HUES6 (cell line): ENCODE data around the gene RAD23B.
A peak's percentile ranks its signal among the peaks of the same experiment; 100 is the strongest.

Source experiments
- H3K27ac ChIP-seq: 2 replicates; pipeline ENCODE4 v1.7.0; 2013; ENCODE audit warnings: low read depth, mild to moderate bottlenecking, low read length, inconsistent platforms
- H3K27me3 ChIP-seq: 2 replicates; pipeline ENCODE4 v1.6.1; 2013; ENCODE audit warnings: low read length; ENCODE audit not compliant: control insufficient read depth, insufficient read depth
- H3K36me3 ChIP-seq: 2 replicates; pipeline ENCODE4 v1.6.1; 2013; ENCODE audit warnings: low read length; ENCODE audit not compliant: control insufficient read depth, insufficient read depth
- H3K4me1 ChIP-seq: 2 replicates; pipeline ENCODE4 v1.6.1; 2013; ENCODE audit warnings: low read length; ENCODE audit not compliant: control insufficient read depth, insufficient read depth
- H3K4me3 ChIP-seq: 2 replicates; pipeline ENCODE4 v1.5.1; 2013; ENCODE audit warnings: low read depth, low read length
- H3K9ac ChIP-seq: one replicate; pipeline ENCODE4 v1.6.1; 2013; ENCODE audit warnings: mild to moderate bottlenecking, low read length
- H3K9me3 ChIP-seq: 2 replicates; pipeline ENCODE4 v1.6.1; 2013; ENCODE audit warnings: low read depth, low read length; ENCODE audit not compliant: control insufficient read depth, insufficient read depth

The RAD23B gene

DNA sequence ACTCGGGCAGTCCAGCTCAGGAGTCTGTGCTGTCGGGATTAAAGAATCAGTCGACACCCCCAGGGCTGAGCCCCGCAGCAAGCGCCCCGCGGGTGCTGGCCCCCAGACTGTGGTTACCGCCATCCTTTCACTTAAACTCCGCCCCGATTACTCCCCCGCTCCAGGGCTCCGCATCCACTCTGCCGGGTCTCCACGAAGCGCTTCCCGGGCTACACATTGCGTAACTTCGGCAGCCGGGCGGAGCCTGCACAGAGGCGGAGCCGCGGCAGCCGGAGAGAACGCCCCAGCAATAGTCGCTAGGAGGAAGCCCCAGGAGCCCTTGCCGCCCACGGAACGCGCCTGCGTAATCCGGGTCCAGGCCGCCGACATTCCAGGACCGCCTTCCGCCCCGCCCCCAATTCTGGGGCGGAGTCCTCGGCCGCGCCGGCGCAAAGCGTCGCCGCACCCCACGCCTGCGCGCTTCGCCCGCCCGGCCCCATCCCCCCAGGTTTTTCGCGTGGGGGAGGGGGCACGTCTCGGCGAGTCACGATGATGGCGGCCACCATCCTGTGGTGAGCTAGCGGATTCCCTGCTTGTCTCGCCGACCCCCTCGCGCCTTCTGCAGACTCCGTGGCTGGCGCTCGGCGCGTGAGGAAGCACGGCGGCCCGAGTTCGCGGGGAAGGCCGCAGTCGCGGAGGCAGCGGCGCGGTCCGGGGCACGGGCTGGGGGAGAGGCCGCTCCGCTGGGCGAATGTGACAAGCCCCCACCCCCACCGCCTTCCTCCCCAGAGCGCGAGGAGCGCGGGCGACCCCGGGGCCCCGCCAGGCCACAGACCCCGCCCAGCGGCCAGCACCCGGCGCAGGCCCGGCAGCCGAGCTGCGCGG lies at the start of gene RAD23B:
TSS of gene RAD23B (plus strand) at position 521 of the 864 bp plus-strand sequence. CDS start 351 bp downstream, outside the sequence.
- H3K4me1 ChIP-seq, result peaks cover 18% of the 10 kb centered on the region
- peak within 1 kb of the TSS; percentile 92 for H3K4me3 ChIP-seq
- H3K36me3 ChIP-seq, result no peaks in the 10 kb centered on the region
- H3K27me3 ChIP-seq, result no peaks in the 10 kb centered on the region
- no peaks in the 10 kb centered on the region for H3K9me3 ChIP-seq
- peak within 1 kb of the TSS; percentile 99 for H3K9ac ChIP-seq
- peak within 1 kb of the TSS; percentile 97 for H3K27ac ChIP-seq

GRCh38 chr9:107235765-107236442 lies 47.2 kb upstream of the RAD23B start:
- H3K4me1 ChIP-seq, result peaks cover 19% of the 10 kb centered on the region
- H3K9ac ChIP-seq, result no peak overlapping the region
- H3K27ac ChIP-seq, result no peak overlapping the region
- no peaks in the 10 kb centered on the region for H3K27me3 ChIP-seq
- no peaks in the 10 kb centered on the region for H3K36me3 ChIP-seq
- no peak overlapping the region for H3K4me3 ChIP-seq
- no peaks in the 10 kb centered on the region for H3K9me3 ChIP-seq

DNA sequence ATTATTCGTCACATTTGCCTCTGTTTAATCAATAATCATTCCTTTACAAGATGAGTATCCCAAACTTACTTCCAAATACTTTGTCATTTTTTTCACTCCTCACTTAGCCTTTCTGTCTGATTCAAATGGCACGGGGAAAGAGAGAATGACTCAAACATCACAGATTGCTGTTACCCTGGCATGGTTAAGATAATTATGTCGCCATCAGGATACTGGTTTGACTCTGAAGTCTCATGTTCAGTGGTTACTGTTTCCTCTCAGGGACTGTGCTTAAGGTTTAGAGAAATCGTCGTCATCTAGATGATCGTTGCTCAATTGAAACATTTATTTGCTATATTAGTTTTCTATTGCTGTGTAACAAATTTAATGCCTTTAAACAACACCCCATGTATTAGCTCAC lies 45.2 kb upstream of the RAD23B start:
- Histone ChIP-seq H3K36me3 (no peaks in the 10 kb centered on the region), H3K27me3 (no peaks in the 10 kb centered on the region), H3K27ac (no peak overlapping the region), H3K4me3 (no peak overlapping the region), H3K9me3 (no peaks in the 10 kb centered on the region), H3K9ac (no peak overlapping the region), H3K4me1 (peaks cover 26% of the 10 kb centered on the region)

DNA sequence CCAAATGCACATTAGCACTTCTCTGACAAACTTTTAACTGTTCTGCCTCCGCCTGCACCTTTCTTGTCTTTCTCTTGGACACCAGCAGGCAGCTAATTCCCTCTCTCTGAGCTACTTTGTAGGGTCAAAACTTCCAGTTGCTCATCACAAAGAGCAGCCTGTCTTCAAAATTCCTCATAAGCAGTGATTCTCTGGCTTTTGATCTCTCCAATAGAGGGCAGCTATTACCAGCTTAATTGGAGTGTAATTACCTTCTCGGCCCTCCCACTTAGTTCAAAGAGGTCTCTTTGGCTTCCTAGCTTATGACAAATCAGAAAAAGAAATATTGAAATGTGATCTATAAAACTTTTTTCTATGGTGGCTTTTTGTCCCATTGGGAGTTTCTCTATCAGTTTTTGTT lies 43.6 kb upstream of the RAD23B start:
- Histone ChIP-seq H3K27ac (no peak overlapping the region), H3K9me3 (no peaks in the 10 kb centered on the region), H3K27me3 (no peaks in the 10 kb centered on the region), H3K36me3 (no peaks in the 10 kb centered on the region), H3K4me1 (peaks cover 37% of the 10 kb centered on the region), H3K4me3 (no peak overlapping the region), H3K9ac (no peak overlapping the region)

- peaks cover 37% of the 10 kb centered on the region for H3K4me1 ChIP-seq
These were observed 42.8 kb upstream of the RAD23B start for GRCh38 chr9:107240260-107240659.

GRCh38 chr9:107242073-107243030 lies 40.7 kb upstream of the RAD23B start:
- peaks cover 37% of the 10 kb centered on the region for H3K4me1 ChIP-seq
- H3K9ac ChIP-seq, result no peak overlapping the region
- no peaks in the 10 kb centered on the region for H3K9me3 ChIP-seq
- no peak overlapping the region for H3K4me3 ChIP-seq
- peak overlapping the region; percentile 52; the same call in 1 of the 2 replicates for H3K27ac ChIP-seq
- H3K36me3 ChIP-seq, result no peaks in the 10 kb centered on the region
- H3K27me3 ChIP-seq, result no peaks in the 10 kb centered on the region

More at GRCh38 chr9:107240260-107240659, 42.8 kb upstream of the RAD23B start:
- Histone ChIP-seq H3K9ac (no peak overlapping the region), H3K27ac (no peak overlapping the region), H3K4me3 (no peak overlapping the region), H3K27me3 (no peaks in the 10 kb centered on the region), H3K9me3 (no peaks in the 10 kb centered on the region), H3K36me3 (no peaks in the 10 kb centered on the region)

GRCh38 chr9:107243742-107244141 lies 39.3 kb upstream of the RAD23B start:
- Histone ChIP-seq H3K27me3 (no peaks in the 10 kb centered on the region), H3K9ac (no peak overlapping the region), H3K27ac (peak overlapping the region; percentile 52; the same call in 1 of the 2 replicates), H3K4me1 (peaks cover 46% of the 10 kb centered on the region), H3K36me3 (no peaks in the 10 kb centered on the region), H3K4me3 (no peak overlapping the region), H3K9me3 (no peaks in the 10 kb centered on the region)

DNA sequence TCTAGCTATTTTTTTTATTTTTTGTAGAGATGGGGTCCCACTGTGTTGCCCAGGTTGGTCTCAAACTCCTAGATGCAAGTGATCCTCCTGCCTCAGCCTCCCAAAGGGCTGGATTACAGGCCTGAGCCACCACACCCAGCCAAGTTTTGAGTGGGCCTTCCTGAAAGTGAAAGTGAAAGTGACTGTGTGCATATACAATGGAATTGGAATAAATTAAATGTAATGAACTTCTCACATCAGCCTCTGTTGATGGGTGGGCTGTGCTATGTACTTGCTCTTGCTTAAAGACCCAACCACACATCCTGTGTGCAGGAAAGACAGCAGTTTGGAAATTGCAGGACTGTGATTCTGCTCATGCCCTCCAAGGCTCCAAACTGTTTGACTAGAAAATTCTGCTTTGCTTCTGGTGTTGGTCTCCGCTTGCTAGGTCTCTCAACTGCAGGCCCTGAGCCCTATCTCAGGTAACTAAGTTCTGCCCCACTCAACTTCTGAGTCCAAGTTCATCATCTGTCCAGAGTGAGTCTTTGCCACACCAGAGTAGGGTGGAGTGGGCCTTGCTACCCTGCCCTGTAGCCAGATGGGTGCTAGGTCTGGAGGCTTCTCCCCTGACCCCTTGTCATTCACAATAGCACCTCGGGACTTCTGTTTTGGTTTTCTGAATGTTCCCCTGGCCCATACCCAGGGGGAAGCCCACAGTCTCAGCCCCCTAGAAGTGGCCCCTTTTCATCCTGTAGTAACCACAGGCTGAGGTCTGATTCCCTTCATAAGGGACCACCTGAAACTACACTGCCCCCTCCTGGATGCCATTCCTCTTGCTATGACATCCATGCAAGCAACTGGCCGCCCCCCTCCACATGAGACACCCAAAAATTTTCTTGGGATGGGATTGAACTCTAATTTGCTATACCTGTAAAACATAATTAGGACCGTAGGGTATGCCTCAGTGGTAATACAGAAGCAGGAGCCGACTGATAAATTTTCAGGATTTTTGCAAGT lies 36.5 kb upstream of the RAD23B start:
- Histone ChIP-seq H3K27me3 (no peaks in the 10 kb centered on the region), H3K9ac (no peak overlapping the region), H3K36me3 (no peaks in the 10 kb centered on the region), H3K4me1 (peaks cover 40% of the 10 kb centered on the region), H3K4me3 (no peak overlapping the region), H3K27ac (no peak overlapping the region), H3K9me3 (no peaks in the 10 kb centered on the region)

GRCh38 chr9:107248714-107249113 lies 34.4 kb upstream of the RAD23B start:
- H3K36me3 ChIP-seq, result no peaks in the 10 kb centered on the region
- H3K27ac ChIP-seq, result peak overlapping the region; percentile 84
- peak overlapping the region; percentile 22; the same call in 1 of the 2 replicates for H3K4me3 ChIP-seq
- peaks cover 27% of the 10 kb centered on the region for H3K4me1 ChIP-seq
- no peaks in the 10 kb centered on the region for H3K9me3 ChIP-seq
- peak overlapping the region; percentile 66 for H3K9ac ChIP-seq
- H3K27me3 ChIP-seq, result no peaks in the 10 kb centered on the region

GRCh38 chr9:107249131-107249533 lies 33.9 kb upstream of the RAD23B start:
- Histone ChIP-seq H3K4me1 (peaks cover 24% of the 10 kb centered on the region), H3K9ac (peak overlapping the region; percentile 66), H3K9me3 (no peaks in the 10 kb centered on the region), H3K27ac (peak overlapping the region; percentile 84), H3K36me3 (no peaks in the 10 kb centered on the region), H3K4me3 (peak overlapping the region; percentile 22; the same call in 1 of the 2 replicates), H3K27me3 (no peaks in the 10 kb centered on the region)
